ENCODE results near the gene DCAF8. TPM values are rescaled to one million over a fixed set of nuclear protein-coding genes. Genes with fewer than 3 reads are reported as not detected.

Gene DCAF8
- total RNA-seq, 1 experiment from 2014 or later, result 152 TPM

GRCh38 chr1:160225345-160225744 is 37.0 kb downstream of the DCAF8 start:
- intact Hi-C loops (cut with micrococcal nuclease; ENCODE audit: unreplicated experiment), result no loop called here
- H3K9me2 ChIP-seq (ENCODE audit: insufficient read depth), result 0 out of 2 replicates have a peak, but pooled peaks cover 5% of the 10 kb centered on the region
- no peaks in the 10 kb centered on the region for H3K4me1 ChIP-seq (replicated peaks; ENCODE audit: insufficient read depth)
- no peaks in the 10 kb centered on the region for H3K79me2 ChIP-seq (ENCODE audit: low read depth)
- no peak for DNase-seq
- peaks cover 22% of the 10 kb centered on the region; the same call in 1 of the 2 replicates for H3K36me3 ChIP-seq (ENCODE audit: low read depth)
- no peaks in the 10 kb centered on the region for H3K27me3 ChIP-seq (ENCODE audit: insufficient read depth, low read depth)
- H3F3A ChIP-seq (ENCODE audit: insufficient read depth, low read depth), result 0 out of 2 replicates have a peak, but pooled peaks cover 3% of the 10 kb centered on the region
- H3K27ac ChIP-seq, result no peak overlapping the region
- no peaks in the 10 kb centered on the region for H4K20me1 ChIP-seq (ENCODE audit: insufficient read depth)
- no peak overlapping the region for H3K4me3 ChIP-seq
- no peak for TF ChIP-seq EZH2 (IDR thresholded peaks at IDR 0.05; ENCODE audit: low read depth)
- no peak for TF ChIP-seq CTCF (conservative IDR thresholded peaks at IDR 0.05)
- BruUV-seq (replicated peaks), result no TSS peak
- no peak overlapping the region for H2AFZ ChIP-seq
- no peaks in the 10 kb centered on the region for H3K9me3 ChIP-seq (ENCODE audit: insufficient read depth, low read depth)
- ChIA-PET POLR2A (ENCODE audit: unreplicated experiment) (no interaction called here), CTCF (no interaction called here)
- no peak overlapping the region for H3K4me2 ChIP-seq

- ChIA-PET CTCF (no interaction called here), POLR2A (ENCODE audit: unreplicated experiment) (no interaction called here)
- no TSS peak for BruUV-seq (replicated peaks)
- no peaks in the 10 kb centered on the region for H3K79me2 ChIP-seq (ENCODE audit: low read depth)
- TF ChIP-seq CTCF (conservative IDR thresholded peaks at IDR 0.05), result no peak
- TF ChIP-seq EZH2 (IDR thresholded peaks at IDR 0.05; ENCODE audit: low read depth), result no peak
- H3K4me1 ChIP-seq (replicated peaks; ENCODE audit: insufficient read depth), result no peaks in the 10 kb centered on the region
- no peak overlapping the region for H3K27ac ChIP-seq
- H3K27me3 ChIP-seq (ENCODE audit: insufficient read depth, low read depth), result no peaks in the 10 kb centered on the region
- intact Hi-C loops (cut with micrococcal nuclease; ENCODE audit: unreplicated experiment), result no loop called here
- no peaks in the 10 kb centered on the region for H4K20me1 ChIP-seq (ENCODE audit: insufficient read depth)
- DNase-seq, result no peak
- peaks cover 22% of the 10 kb centered on the region; the same call in 1 of the 2 replicates for H3K36me3 ChIP-seq (ENCODE audit: low read depth)
- no peaks in the 10 kb centered on the region for H3K9me3 ChIP-seq (ENCODE audit: insufficient read depth, low read depth)
- H3K4me2 ChIP-seq, result no peak overlapping the region
- H2AFZ ChIP-seq, result no peak overlapping the region
- no peak overlapping the region for H3K4me3 ChIP-seq
- peaks cover 7% of the 10 kb centered on the region; the same call in 1 of the 2 replicates for H3F3A ChIP-seq (ENCODE audit: insufficient read depth, low read depth)
- H3K9me2 ChIP-seq (ENCODE audit: insufficient read depth), result 0 out of 2 replicates have a peak, but pooled peaks cover 5% of the 10 kb centered on the region
These were observed 37.7 kb downstream of the DCAF8 start for GRCh38 chr1:160224606-160225005.

- peaks cover 27% of the 10 kb centered on the region; the same call in 1 of the 2 replicates for H3K36me3 ChIP-seq (ENCODE audit: low read depth)
- no peak overlapping the region for H3K4me2 ChIP-seq
- DNase-seq, result no peak
- H2AFZ ChIP-seq, result no peak overlapping the region
- H3K4me1 ChIP-seq (replicated peaks; ENCODE audit: insufficient read depth), result no peaks in the 10 kb centered on the region
- peaks cover 22% of the 10 kb centered on the region; the same call in 1 of the 2 replicates for H3F3A ChIP-seq (ENCODE audit: insufficient read depth, low read depth)
- intact Hi-C loops (cut with micrococcal nuclease; ENCODE audit: unreplicated experiment), result no loop called here
- H3K79me2 ChIP-seq (ENCODE audit: low read depth), result no peaks in the 10 kb centered on the region
- H3K9me2 ChIP-seq (ENCODE audit: insufficient read depth), result 0 out of 2 replicates have a peak, but pooled peaks cover 5% of the 10 kb centered on the region
- H3K4me3 ChIP-seq, result no peak overlapping the region
- BruUV-seq (replicated peaks), result no TSS peak
- ChIA-PET POLR2A (ENCODE audit: unreplicated experiment) (no interaction called here), CTCF (no interaction called here)
- TF ChIP-seq CTCF (conservative IDR thresholded peaks at IDR 0.05), result no peak
- TF ChIP-seq EZH2 (IDR thresholded peaks at IDR 0.05; ENCODE audit: low read depth), result no peak
- H4K20me1 ChIP-seq (ENCODE audit: insufficient read depth), result no peaks in the 10 kb centered on the region
- H3K27ac ChIP-seq, result no peak overlapping the region
- no peaks in the 10 kb centered on the region for H3K9me3 ChIP-seq (ENCODE audit: insufficient read depth, low read depth)
- H3K27me3 ChIP-seq (ENCODE audit: insufficient read depth, low read depth), result no peaks in the 10 kb centered on the region
These were observed 39.8 kb downstream of the DCAF8 start for GRCh38 chr1:160222546-160222945.

Data from PC-9 (cell line).